RWPE1 (cell line): Measurements from ENCODE around the gene MAP2K7.
A peak's percentile ranks its signal among the peaks of the same experiment; 100 is the strongest.

ENCODE experiments used
- CTCF ChIA-PET: fragments of 350-600 bp; sonication (Branson Sonifier 250); formaldehyde crosslinking; extraction: SDS; loops from one replicate; lab custom pipeline; 2021; lab: Yijun Ruan, JAX
- POLR2A ChIA-PET: fragments of 400-600 bp; formaldehyde crosslinking; extraction: SDS; loops from one replicate; lab custom pipeline; 2020; ENCODE audit warnings: antibody characterized with exemption; ENCODE audit not compliant: low non-redundant PET; lab: Yijun Ruan, JAX
- DNase-seq: peaks from one replicate; pipeline ENCODE4 v3.0.0; 2012; ENCODE audit warnings: low spot score
- H3K27ac ChIP-seq: fragments of 450-650 bp; 2 replicates; pipeline ENCODE4 v1.5.1; 2017
- TF ChIP-seq, protein P1 (sequence below): fragments of 450-650 bp; conservative IDR thresholded peaks from 2 replicates; pipeline ENCODE4 v1.5.1; 2017; ENCODE audit warnings: low read depth, mild to moderate bottlenecking

Gene MAP2K7

GRCh38 chr19:7914099-7914498 is 10.4 kb downstream of the MAP2K7 start:
- CTCF ChIA-PET = no interaction called here
- peak overlapping the region; percentile 24; the same call in 1 of the 2 replicates for H3K27ac ChIP-seq
- DNase-seq = no peak
- TF ChIP-seq, protein P1, sequence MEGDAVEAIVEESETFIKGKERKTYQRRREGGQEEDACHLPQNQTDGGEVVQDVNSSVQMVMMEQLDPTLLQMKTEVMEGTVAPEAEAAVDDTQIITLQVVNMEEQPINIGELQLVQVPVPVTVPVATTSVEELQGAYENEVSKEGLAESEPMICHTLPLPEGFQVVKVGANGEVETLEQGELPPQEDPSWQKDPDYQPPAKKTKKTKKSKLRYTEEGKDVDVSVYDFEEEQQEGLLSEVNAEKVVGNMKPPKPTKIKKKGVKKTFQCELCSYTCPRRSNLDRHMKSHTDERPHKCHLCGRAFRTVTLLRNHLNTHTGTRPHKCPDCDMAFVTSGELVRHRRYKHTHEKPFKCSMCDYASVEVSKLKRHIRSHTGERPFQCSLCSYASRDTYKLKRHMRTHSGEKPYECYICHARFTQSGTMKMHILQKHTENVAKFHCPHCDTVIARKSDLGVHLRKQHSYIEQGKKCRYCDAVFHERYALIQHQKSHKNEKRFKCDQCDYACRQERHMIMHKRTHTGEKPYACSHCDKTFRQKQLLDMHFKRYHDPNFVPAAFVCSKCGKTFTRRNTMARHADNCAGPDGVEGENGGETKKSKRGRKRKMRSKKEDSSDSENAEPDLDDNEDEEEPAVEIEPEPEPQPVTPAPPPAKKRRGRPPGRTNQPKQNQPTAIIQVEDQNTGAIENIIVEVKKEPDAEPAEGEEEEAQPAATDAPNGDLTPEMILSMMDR = no peak
- POLR2A ChIA-PET = no interaction called here

DNA sequence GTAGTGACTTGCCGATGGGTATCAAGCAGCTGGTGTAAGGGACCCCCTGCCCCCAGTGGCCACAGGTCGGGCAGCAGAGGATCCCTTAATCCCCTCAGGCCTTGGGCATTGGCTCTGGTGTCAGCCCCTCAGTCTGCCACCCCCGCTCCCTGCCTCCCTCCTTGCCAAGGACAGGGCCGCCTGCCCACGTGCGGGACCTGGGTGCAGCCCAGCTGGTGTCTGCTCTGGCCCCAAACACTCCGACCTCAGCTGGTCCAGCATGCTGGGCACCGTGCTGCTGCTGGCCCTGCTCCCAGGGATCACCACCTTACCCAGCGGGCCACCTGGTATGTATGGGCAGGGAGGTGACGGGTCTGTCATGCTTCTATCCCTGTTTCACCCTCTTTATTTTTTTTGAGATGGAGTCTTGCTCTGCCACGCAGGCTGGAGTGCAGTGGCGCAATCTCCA is 10.9 kb downstream of the MAP2K7 start, which contains the start of gene TGFBR3L:
Gene TGFBR3L (plus strand): TSS at position 233 of the 448 bp plus-strand sequence.
- CTCF ChIA-PET = no interaction called here
- H3K27ac ChIP-seq = peak within 1 kb of the TSS; percentile 24
- TF ChIP-seq, protein P1 = no peak
- POLR2A ChIA-PET = no interaction called here
- DNase-seq = no peak

- POLR2A ChIA-PET = interaction anchor here (0.6 kb wide), 2 partner anchors 12 to 13 kb away, joined by 3 to 4 read pairs; partner anchors contain the start of gene MAP2K7
- TF ChIP-seq, protein P1 = no peak
- CTCF ChIA-PET = interaction anchor here (0.6 kb wide), 1 partner anchor 37 kb away, joined by 3 read pairs; no protein-coding TSS in a partner anchor
- no peak for DNase-seq
- H3K27ac ChIP-seq = peak overlapping the region; percentile 70; the same call in 1 of the 2 replicates
Measured at GRCh38 chr19:7915250-7916102, 11.8 kb downstream of the MAP2K7 start.

DNA sequence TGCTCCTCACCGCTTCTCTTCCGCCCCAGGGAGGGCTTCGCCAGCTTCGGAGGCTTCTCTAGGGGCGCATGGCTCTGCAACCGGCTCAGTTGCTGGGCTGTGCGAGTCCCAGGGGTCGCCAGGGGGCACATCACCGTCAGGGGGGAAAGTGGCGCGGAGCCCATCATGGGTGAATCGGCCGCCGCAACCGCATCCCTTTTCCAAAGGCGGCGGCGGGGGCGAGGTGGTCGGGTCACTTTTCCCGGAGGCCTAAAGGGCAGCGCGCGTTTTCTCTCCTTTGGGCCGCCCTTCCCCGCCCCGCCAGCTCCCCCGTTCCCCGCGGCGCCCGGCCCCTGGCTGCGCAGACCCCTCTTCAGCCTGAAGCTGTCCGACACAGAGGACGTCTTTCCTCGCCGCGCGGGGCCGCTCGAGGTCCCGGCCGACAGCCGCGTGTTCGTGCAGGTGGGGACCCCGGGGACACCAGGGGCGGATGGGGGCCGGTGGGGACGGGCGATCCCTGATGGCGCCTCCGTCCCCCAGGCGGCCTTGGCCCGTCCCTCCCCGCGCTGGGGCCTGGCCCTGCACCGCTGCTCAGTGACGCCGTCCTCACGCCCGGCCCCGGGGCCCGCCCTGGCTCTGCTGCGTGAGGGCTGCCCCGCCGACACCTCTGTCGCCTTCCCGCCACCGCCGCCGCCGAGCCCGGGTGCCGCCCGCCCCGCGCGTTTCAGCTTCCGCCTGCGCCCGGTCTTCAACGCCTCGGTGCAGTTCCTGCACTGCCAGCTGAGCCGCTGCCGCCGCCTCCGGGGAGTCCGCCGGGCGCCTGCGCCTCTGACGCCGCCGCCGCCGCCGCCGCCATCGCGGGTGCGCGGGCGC is 12.7 kb downstream of the MAP2K7 start:
- ChIA-PET POLR2A (interaction anchor here (0.6 kb wide), 2 partner anchors 12 to 13 kb away, joined by 3 to 4 read pairs; partner anchors contain the start of gene MAP2K7), CTCF (interaction anchor here (0.6 kb wide), 2 partner anchors 38 to 116 kb away, joined by 3 to 5 read pairs; no protein-coding TSS in a partner anchor)
- TF ChIP-seq, protein P1 = peak; percentile 12; the same call in 1 of the 2 replicates
- DNase-seq = no peak
- peak overlapping the region; percentile 70 for H3K27ac ChIP-seq

- peak overlapping the region; percentile 70 for H3K27ac ChIP-seq
- POLR2A ChIA-PET = no interaction called here
- TF ChIP-seq, protein P1 = no peak
- DNase-seq = no peak
- CTCF ChIA-PET = no interaction called here
Measured at GRCh38 chr19:7916955-7917266, 13.2 kb downstream of the MAP2K7 start.
